HG03565 (cell line): ENCODE data around the gene LAMA1.
"Not testable (repeated sequence)": the region's sequence is repeated elsewhere in the genome, so short reads cannot be mapped to it uniquely, and the experiment has no call there.

ENCODE experiments used
- ATAC-seq: cut with Tn5 transposase; IDR thresholded peaks from one replicate; pipeline ENCODE4 v1.9.1; 2021; ENCODE audit warnings: mild to moderate bottlenecking, moderate library complexity; ENCODE audit not compliant: unreplicated experiment

The LAMA1 gene, protein sequence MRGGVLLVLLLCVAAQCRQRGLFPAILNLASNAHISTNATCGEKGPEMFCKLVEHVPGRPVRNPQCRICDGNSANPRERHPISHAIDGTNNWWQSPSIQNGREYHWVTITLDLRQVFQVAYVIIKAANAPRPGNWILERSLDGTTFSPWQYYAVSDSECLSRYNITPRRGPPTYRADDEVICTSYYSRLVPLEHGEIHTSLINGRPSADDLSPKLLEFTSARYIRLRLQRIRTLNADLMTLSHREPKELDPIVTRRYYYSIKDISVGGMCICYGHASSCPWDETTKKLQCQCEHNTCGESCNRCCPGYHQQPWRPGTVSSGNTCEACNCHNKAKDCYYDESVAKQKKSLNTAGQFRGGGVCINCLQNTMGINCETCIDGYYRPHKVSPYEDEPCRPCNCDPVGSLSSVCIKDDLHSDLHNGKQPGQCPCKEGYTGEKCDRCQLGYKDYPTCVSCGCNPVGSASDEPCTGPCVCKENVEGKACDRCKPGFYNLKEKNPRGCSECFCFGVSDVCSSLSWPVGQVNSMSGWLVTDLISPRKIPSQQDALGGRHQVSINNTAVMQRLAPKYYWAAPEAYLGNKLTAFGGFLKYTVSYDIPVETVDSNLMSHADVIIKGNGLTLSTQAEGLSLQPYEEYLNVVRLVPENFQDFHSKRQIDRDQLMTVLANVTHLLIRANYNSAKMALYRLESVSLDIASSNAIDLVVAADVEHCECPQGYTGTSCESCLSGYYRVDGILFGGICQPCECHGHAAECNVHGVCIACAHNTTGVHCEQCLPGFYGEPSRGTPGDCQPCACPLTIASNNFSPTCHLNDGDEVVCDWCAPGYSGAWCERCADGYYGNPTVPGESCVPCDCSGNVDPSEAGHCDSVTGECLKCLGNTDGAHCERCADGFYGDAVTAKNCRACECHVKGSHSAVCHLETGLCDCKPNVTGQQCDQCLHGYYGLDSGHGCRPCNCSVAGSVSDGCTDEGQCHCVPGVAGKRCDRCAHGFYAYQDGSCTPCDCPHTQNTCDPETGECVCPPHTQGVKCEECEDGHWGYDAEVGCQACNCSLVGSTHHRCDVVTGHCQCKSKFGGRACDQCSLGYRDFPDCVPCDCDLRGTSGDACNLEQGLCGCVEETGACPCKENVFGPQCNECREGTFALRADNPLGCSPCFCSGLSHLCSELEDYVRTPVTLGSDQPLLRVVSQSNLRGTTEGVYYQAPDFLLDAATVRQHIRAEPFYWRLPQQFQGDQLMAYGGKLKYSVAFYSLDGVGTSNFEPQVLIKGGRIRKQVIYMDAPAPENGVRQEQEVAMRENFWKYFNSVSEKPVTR (N-terminal part only)

DNA sequence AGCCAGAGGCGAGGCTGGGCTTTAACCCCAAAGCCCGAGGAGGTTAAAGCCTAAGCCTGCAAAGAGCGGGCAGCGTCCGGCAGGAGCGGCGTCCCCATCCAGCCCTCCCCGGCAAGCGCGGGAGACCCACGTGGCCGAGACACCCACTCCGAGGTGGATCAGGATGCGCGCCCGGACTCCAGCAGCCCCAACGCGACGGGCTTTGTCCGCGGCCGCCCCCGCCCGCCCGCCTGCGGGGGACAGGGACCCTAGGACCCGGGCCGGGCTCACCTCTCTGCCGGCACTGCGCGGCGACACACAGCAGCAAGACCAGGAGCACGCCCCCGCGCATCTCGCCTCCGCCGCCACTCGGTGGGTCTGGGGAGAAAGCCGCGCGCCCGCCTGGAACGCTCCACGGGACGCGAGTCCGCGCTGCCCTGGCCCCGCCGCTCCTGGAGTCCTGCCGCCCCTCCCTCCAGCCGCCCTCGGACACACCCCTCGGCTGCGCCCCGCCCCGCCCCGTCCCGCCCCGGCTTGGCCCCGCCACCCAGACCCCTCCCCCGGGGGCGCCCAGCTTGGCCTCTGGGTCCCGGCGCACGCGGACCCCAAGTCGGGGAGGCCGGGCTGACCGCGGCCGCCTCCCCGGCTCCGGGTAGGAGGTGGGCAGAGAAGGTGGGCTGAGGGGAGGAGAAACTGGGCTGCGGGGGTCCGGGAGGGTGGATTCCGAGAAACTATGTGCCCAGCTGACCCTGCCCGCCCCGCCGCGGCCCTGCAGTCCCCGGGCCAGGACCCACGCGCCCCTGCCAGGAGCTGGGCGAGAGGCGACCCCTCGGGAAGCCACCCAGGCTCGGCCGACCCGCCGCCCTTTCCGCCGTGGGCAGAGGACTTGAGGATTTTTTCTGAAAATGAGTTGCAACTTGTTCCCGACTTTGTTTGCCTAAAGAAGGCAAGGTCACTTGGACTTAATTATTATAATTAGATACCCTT lies at the start of gene LAMA1:
Gene LAMA1 (minus strand): TSS at position 408 of the 966 bp plus-strand sequence. CDS start 77 bp downstream, at position 331.
- no peak for ATAC-seq

DNA sequence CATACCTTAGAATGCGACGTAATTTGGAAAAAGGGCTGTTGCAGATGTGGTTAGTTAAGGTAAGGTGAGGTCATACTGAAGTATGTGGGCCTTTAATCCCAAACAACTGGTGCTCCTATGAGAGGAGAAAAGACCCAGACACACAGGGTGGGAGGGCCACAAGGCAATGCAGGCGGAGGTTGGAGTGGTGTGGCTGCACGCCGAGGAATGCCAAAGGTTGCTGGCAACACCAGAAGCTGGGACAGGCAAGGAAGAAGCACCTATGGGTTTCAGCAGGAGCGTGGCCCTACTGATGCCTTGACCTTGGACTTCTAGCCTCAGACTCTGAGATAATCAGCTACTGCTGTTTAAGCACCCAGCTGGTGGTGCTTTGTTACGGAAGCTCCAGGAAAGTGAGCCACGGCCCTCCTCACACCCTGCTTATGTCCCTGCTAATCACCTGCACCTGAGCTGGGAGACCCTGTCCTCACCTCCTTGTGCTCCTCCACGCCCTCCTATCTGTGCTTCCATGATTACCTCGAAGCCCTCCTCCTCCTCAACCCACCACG lies 48.3 kb upstream of the LAMA1 start:
- ATAC-seq: no peak

DNA sequence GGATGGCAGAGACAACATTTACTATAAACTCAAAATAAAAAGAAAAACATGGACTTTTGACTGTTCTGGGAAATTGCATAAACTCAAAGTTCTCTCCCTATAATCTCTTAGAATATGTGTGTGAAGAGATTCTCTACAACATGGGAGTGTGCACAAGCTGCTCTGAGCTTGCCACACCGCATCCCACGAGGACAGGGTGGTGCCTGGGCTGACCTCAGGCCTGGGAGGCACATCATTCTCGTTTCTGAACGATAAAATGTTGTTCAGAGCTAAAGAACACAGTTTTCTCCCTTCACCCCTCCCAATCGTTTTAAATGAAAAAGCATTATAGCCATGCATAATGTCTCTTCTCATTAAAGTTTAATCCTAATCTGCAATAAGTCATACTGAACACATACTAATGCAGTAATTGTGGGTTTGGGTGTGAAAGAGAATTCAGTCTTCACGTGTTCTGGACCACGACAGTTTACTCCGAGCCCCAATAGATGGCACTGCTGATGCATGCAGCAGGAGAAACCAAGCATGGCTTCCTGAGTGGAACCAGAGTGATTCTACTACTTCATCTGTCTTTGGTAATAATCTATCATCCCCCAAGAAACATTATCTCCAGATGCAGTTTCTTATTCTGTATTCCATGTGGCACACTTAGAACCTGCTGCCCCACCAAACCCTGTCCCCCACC lies 46.9 kb upstream of the LAMA1 start:
- ATAC-seq: no peak

DNA sequence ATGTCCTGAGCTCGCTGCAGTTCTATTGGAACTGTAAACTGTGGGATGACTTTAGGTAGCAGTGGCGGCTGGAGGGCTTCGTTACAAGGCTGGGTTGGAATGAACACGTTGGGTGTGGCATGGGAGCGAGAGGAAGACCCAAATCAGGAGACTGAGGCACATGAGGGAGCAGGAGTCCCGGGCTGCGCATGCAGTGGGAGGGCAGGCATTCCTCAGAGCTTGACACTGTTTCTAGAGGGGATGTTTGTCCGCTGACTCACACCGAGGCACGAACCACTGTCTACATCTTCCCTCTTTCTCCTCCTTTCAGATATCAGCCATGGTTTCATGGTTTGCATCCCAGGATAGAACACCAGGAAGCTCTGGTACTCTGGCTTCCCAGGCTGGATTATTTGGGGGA lies 40.6 kb upstream of the LAMA1 start:
- no peak for ATAC-seq

DNA sequence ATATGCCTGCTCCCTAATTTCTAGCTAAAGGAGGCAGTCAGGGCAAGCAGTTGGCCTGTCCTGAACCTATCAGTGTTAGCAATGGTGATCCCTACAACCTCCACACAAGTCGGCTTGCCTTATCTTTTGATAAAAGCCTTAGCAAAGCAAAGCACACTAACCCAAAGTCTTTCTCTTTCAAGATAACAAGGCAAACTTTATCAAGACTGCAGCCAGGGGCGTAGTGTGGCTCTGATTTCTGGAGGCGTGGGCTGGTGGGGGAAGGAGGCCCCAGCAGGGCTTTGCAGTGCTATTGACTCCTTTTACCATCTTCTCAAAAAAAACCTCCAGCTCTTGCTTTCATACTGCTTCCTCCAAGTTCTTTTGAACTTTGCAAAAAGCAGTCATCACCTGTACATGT lies 40.2 kb upstream of the LAMA1 start:
- no peak for ATAC-seq

DNA sequence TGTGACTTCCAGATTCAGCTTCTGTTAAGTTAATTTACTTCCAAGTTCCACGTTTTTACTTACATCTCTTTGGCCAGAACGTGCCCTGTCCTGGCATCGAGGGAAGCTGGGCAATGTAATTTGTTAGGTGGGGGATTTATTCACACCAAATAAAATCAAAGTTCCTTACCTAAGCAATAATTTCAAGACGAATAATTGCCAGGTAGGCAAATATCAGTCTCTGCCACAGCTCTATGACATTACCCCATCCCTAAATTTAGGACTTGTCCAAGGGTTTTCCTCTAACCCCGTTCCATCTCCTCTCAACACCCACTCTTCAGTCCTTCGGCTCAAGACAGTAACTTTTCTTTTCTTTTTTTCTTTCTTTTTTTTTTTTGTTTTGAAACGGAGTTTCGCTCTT lies 38.3 kb upstream of the LAMA1 start:
- ATAC-seq: no peak

DNA sequence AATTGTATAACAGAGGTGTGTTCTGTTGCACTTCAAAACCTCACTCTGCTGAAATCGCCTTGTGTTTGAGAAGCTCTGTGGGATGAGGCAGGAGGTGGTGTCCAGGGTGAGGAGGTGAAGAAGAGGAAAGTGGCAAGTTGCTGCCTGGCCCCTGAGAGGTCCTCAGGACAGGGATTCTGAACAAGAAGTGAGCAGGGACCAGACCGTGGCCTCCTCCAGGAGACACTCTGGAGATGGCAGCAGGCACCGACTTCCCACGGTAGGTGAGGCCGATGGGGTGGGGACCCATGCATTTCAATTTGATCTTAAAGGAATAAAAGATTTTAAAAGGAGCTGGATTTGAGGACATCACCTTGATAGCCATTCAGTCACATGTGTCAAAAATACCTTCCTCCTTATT lies 37.5 kb upstream of the LAMA1 start:
- no peak for ATAC-seq

DNA sequence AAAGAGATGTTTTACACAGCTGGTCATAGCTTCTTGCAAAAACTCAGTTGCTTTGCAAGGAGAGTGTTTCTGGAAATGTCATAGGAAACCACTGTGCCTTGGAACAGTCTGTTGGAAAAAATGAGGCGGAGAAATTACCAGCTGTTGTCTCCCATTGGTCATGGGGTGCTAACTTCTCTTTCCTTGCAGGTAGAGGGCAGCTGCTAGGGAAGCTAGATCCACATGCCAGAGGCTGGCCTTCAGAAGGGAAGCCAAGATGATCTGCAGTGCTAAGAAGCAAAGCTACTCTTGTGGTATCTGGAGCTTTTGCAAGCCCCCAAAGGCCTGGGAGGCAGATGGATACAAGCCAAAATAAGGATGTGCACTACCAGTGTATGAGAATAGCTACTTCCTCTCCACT lies 34.8 kb upstream of the LAMA1 start:
- ATAC-seq: no peak

DNA sequence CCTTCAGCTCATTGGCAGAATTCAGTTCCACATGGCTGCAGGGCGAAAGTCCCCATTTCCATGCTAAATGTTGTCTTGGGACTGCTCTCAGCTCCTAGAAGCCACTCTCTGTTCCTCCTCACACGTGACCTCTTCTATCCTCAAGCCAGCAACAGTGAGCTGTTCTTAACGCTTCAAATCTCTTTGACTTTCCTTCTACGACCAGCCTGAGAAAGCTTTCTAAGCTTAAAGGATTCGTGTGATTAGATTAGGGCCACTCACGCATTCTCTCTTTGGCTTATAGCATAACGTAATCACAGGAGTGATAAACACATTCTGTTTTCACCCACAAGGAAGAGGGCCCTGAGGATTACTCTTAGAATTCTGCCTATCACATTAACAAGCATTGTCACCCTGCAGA lies 29.8 kb upstream of the LAMA1 start:
- no peak for ATAC-seq

DNA sequence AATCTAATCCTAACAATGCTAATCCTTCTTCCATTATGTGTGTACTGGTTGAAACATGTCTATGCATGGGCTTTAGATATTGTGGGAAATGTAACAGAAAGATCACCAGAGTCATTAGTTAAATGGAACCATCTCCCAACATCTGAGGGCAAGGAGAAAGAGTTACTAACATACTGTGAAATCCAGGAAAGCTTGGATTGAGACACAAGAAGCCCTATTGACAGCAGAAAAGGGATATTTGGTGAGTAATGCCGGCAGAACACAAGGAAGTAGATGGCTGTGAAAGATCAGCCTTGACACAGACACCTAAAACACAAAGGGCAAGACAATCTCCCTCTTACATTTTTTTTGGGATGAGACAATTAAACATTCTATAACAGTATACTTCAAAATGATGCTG lies 28.5 kb upstream of the LAMA1 start:
- ATAC-seq: no peak

DNA sequence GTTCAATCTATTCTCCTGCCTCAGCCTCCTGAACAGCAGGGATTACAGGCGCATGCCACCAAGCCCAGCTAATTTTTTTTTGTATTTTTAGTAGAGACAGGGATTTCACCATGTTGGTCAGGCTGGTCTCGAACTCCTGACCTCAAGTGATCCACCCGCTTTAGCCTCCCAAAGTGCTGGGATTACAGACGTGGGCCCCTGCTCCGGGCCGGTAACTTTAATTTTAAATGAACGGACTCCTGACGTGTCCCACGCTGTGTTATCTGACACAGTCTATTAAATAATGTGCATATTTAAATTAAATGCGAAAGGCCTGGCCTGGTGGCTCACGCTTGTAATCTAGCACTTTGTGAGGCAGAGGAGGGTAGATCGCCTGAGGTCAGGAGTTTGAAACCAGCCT lies 27.3 kb upstream of the LAMA1 start:
- ATAC-seq: not testable (repeated sequence)

DNA sequence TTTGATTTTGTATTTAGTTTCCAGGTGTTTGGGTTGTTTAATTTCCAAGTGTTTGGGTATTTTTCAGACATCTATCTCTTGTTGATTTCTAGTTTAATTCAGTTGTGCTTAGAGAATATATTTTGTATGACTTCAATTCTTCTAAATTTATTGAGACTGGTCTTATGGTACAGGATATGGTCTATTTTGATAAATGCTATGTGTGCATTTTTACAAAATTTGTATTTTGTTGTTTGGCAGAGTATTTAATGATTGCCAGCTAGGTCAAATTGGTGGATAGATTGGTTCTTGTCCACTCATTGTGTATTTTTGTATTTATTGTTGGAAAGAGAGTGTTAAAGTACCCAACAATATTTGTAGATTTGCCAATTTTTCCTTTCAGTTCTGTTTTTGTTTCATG lies 23.7 kb upstream of the LAMA1 start:
- ATAC-seq: no peak

DNA sequence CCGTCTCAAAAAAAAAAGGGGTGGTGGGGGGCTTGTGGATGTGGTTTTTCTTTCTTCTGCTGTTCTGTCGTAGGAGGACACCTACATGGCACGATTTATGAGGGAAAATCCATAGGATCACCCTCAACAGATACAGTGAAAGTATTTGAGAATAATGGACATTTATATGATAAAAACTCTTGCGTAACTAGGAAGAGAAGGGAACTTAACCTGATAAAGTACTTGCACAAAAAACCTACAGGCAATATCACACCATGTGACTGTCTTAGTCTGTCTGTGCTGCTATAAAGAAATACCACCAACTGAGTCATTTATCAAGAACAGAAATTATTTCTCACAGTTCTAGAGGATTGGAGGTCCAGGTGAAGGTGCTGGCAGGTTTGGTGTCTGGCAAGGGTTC lies 21.8 kb upstream of the LAMA1 start:
- ATAC-seq: no peak

DNA sequence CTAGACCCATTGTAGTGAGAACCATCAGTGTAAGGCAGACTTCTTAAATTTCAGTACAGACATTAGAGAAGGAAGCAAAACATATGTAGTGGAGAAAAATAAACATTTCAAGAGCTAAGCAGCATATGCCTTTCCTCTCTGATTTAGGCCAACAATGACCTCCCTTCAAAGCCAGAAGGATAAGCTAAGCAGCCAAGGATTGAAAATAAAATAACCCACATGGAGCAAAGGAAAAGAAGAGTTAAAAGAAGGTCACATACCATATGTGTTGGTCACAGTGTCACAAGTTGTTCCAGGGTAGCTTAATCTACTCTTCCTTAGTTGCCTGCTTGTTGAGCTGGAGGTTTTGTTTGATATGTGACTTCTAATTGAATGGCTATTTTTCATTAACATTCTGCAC lies 15.6 kb upstream of the LAMA1 start:
- ATAC-seq: no peak

DNA sequence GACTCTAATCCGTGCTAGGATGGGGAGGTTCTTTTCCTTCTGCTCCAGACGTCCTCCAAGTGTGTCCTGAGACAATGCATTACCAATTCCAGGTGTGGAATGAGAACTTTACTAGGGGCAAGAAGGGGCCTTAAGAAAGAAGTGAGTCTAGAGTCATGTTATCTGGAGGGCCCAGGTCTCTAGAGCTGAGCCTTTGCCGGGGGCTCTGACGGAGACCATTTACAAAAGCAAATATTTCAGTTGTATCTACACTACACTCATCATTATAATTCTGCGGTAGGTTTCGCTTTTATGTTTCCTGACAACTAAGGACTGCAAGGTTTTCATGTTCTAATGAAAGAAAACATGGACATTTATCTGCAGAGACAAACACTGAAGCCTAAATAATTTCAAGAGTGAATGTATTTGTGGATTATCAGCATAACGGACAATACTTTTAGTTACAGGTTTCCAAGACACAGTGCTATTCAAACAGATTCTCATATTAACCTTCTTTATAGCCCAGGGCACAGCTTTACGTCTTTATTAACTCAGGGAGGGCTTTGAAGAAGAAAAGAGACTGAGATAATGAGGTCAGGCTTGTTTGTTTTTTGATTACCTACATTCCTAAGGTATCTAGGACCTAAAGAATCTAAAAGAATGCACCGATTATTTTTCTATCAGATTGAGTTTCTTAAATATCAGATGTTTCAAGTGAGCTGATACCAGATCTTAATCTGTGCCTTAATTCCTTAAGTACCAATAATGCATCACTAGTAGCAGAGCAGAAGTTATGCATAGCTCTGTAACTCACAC lies 15.0 kb upstream of the LAMA1 start:
- ATAC-seq: no peak

DNA sequence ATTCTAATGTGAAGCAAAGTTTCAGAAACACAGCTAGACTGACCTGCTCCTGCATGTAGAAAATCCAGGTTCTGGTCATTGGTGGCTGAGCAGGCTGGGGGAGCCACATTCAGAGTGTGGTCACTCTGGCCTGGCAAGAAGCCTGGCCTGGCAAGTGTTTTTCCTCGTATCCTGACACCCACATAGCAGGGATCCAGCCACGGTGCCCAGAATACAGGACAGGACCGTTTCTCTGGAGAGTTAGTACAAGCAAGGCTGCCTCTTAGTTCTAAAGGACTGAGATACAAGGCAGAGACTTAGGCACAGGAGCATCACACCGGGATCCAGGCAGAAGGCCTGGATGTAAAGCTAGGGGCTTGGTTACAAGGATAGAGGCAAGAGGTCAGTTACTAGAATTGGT lies 4.8 kb upstream of the LAMA1 start:
- no peak for ATAC-seq

DNA sequence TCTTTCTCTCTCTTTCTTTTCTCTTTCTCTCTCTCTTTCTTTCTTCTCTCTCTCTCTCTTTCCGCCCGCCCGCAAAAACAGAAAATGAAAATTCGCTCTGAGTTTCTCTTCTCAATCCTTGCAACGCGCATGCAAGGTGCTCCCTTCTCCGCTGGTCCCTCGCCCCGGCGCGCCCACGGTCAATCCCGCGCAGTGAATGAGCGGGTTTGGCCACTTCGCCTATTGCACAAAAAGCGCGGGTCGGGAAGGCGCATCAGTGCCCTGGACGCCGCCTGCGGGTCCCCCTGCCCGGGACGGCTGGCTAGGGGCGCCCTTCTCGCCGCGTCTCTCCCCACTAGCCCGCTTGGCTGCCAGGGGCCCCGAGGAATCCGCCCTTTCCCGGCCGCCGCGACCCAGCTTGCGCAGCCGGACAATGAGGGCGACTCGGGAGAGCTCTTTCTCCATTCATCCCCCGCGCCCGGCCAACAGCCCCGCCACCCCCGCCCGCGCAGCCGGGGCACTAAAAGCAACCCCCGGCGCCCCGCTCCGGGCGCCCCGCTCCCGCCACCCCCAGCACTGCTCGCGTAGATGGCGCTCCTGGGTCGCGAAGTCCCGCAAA lies 706 bp downstream of the LAMA1 start:
- ATAC-seq: no peak
